RWPE2 (cell line): ENCODE measurements around the gene FBXL15.

ENCODE experiments used
- ATAC-seq: fragments of 200-7000 bp; cut with Tn5 transposase; 3 replicates; pipeline ENCODE4 v1.9.1; 2021; ENCODE audit warnings: low read depth
- DNase-seq: peaks from one replicate; pipeline ENCODE4 v3.0.0-alpha.2; 2020; ENCODE audit warnings: low spot score
- H3K27ac ChIP-seq: fragments of 450-650 bp; 2 replicates; pipeline ENCODE4 v1.5.1; 2017; ENCODE audit warnings: mild to moderate bottlenecking; ENCODE audit not compliant: poor library complexity, severe bottlenecking
- H3K27me3 ChIP-seq: fragments of 250-450 bp; sonication (Bioruptor Pico); 2 replicates; pipeline ENCODE4 v1.5.1; 2021; ENCODE audit warnings: mild to moderate bottlenecking, moderate library complexity; ENCODE audit not compliant: insufficient read depth, poor library complexity, severe bottlenecking
- H3K36me3 ChIP-seq: fragments of 250-450 bp; sonication (Bioruptor Pico); 2 replicates; pipeline ENCODE4 v1.5.1; 2020; ENCODE audit warnings: low read depth, mild to moderate bottlenecking, moderate library complexity
- H3K4me1 ChIP-seq: fragments of 250-450 bp; sonication (Bioruptor Pico); 2 replicates; pipeline ENCODE4 v1.5.1; 2021; ENCODE audit warnings: mild to moderate bottlenecking, moderate library complexity; ENCODE audit not compliant: insufficient read depth, poor library complexity, severe bottlenecking
- H3K4me3 ChIP-seq: fragments of 250-450 bp; sonication (Bioruptor Pico); 2 replicates; pipeline ENCODE4 v1.5.1; 2021; ENCODE audit warnings: mild to moderate bottlenecking, moderate library complexity; ENCODE audit not compliant: severe bottlenecking
- H3K9me3 ChIP-seq: fragments of 250-450 bp; sonication (Bioruptor Pico); 2 replicates; pipeline ENCODE4 v1.5.1; 2021; ENCODE audit warnings: mild to moderate bottlenecking, moderate library complexity; ENCODE audit not compliant: severe bottlenecking
- CTCF ChIP-seq: fragments of 450-650 bp; IDR thresholded peaks from one replicate; pipeline ENCODE4 v1.5.1; 2017; ENCODE audit warnings: mild to moderate bottlenecking, moderate library complexity; ENCODE audit not compliant: poor library complexity, severe bottlenecking

FBXL15 gene

GRCh38 chr10:102396730-102397151, 23.9 kb upstream of the FBXL15 start:
- no peak overlapping the region for H3K4me3 ChIP-seq
- no peak overlapping the region for H3K27ac ChIP-seq

GRCh38 chr10:102397222-102398171, 23.1 kb upstream of the FBXL15 start:
- Histone ChIP-seq H3K27me3 (no peaks in the 10 kb centered on the region), H3K27ac (no peak overlapping the region), H3K36me3 (peaks cover 25% of the 10 kb centered on the region), H3K4me3 (no peak overlapping the region), H3K9me3 (no peaks in the 10 kb centered on the region), H3K4me1 (peaks cover 12% of the 10 kb centered on the region)
- no peak for DNase-seq
- TF ChIP-seq CTCF, result no peak
- ATAC-seq, result no peak

More at GRCh38 chr10:102396730-102397151, 23.9 kb upstream of the FBXL15 start:
- H3K36me3 ChIP-seq, result peaks cover 20% of the 10 kb centered on the region
- DNase-seq (no peak), ATAC-seq (no peak)
- H3K4me1 ChIP-seq, result peaks cover 5% of the 10 kb centered on the region
- no peaks in the 10 kb centered on the region for H3K9me3 ChIP-seq
- no peaks in the 10 kb centered on the region for H3K27me3 ChIP-seq
- TF ChIP-seq CTCF, result no peak

GRCh38 chr10:102398172-102399020, 22.2 kb upstream of the FBXL15 start:
- Histone ChIP-seq H3K27ac (peak overlapping the region; percentile 16), H3K4me3 (no peak overlapping the region), H3K9me3 (no peaks in the 10 kb centered on the region), H3K27me3 (no peaks in the 10 kb centered on the region), H3K36me3 (peaks cover 27% of the 10 kb centered on the region), H3K4me1 (peaks cover 12% of the 10 kb centered on the region)
- DNase-seq (no peak), ATAC-seq (no peak)
- no peak for TF ChIP-seq CTCF

- peak overlapping the region; percentile 16 for H3K27ac ChIP-seq
These were observed 21.2 kb upstream of the FBXL15 start for GRCh38 chr10:102399217-102400021.

More at GRCh38 chr10:102399217-102400021, 21.2 kb upstream of the FBXL15 start:
- no peaks in the 10 kb centered on the region for H3K9me3 ChIP-seq
- peak; percentile 44 for ATAC-seq
- H3K27me3 ChIP-seq, result no peaks in the 10 kb centered on the region
- no peak for DNase-seq
- H3K4me3 ChIP-seq, result peak overlapping the region; percentile 37
- H3K36me3 ChIP-seq, result peaks cover 27% of the 10 kb centered on the region
- TF ChIP-seq CTCF, result peak; percentile 98
- peaks cover 12% of the 10 kb centered on the region for H3K4me1 ChIP-seq
